HCT116 (cell line): ENCODE results near the gene EVL. TPM values are rescaled to one million over a fixed set of nuclear protein-coding genes. Genes with fewer than 3 reads are reported as not detected.

Source experiments
- ATAC-seq: fragments of 200-7000 bp; cut with Tn5 transposase; 2 replicates; pipeline ENCODE4 v1.9.1; 2020; ENCODE audit warnings: mild to moderate bottlenecking, moderate library complexity
- BruUV-seq: library from RNA; stranded (reverse); fragments of 400-500 nt; replicated peaks from 2 replicates; lab custom pipeline; 2021; lab: Mats Ljungman, UMichigan
- CTCF ChIA-PET: fragments of 300-600 bp; sonication (Branson Sonifier 250); formaldehyde crosslinking; loops from one replicate; lab custom pipeline; 2021; ENCODE audit warnings: antibody characterized with exemption; lab: Charles Lee
- POLR2A ChIA-PET: fragments of 300-600, 350-600 bp; sonication (Branson Sonifier 250); formaldehyde crosslinking; loops from one replicate; lab custom pipeline; 2021; ENCODE audit warnings: antibody characterized with exemption; lab: Charles Lee
- RAD21 ChIA-PET, 2 experiments: fragments of 300-600 bp; sonication (Branson Sonifier 250); formaldehyde crosslinking; loops; one replicate each; lab custom pipeline; 2023; ENCODE audit warnings: low total read pairs in 2 of 2; ENCODE audit not compliant: uncharacterized antibody in 2 of 2, unreplicated experiment in 2 of 2, low non-redundant PET in 1 of 2; lab: Charles Lee
- DNase-seq: peaks from one replicate; pipeline ENCODE4 v3.0.0-alpha.2; 2010; ENCODE audit warnings: low read depth, low spot score
- H2AFZ ChIP-seq: fragments of 200-600 bp; shearing (Covaris generic), sonication (generic); 2 replicates; pipeline ENCODE4 v1.6.1; 2017; ENCODE audit warnings: low read depth, mixed run types, mixed read lengths, antibody characterized with exemption, low read length; ENCODE audit not compliant: poor library complexity, severe bottlenecking
- H3K27ac ChIP-seq: 2 replicates; pipeline ENCODE4 v1.5.1; 2012; ENCODE audit warnings: low read depth, low read length
- H3K27me3 ChIP-seq: fragments of 200-600 bp; sonication (generic); 2 replicates; pipeline ENCODE4 v1.6.1; 2016; ENCODE audit warnings: mixed run types, low read length, mixed read lengths; ENCODE audit not compliant: insufficient read depth
- H3K36me3 ChIP-seq, 2 experiments: fragments of 200-500 bp in 1 of 2; fragments of 200-600 bp in 1 of 2; sonication (Bioruptor generic) in 1 of 2; sonication (generic) in 1 of 2; 2 replicates each; pipeline versions ENCODE4 v1.5.1 to v1.6.1; 2014 to 2016; ENCODE audit warnings: low read length in 2 of 2, inconsistent platforms in 1 of 2, mixed read lengths in 1 of 2, mixed run types in 1 of 2; ENCODE audit not compliant: insufficient read depth in 2 of 2, control insufficient read depth in 1 of 2
- H3K4me1 ChIP-seq, 2 experiments: fragments of 200-600 bp in 1 of 2; sonication (generic) in 1 of 2; 2 replicates each; pipeline versions ENCODE4 v1.5.1 to v1.6.1; 2012 to 2017; ENCODE audit warnings: low read length in 2 of 2, inconsistent platforms in 1 of 2, mild to moderate bottlenecking in 1 of 2, mixed read lengths in 1 of 2, mixed run types in 1 of 2, moderate library complexity in 1 of 2; ENCODE audit not compliant: insufficient read depth in 2 of 2, control insufficient read depth in 1 of 2
- H3K4me2 ChIP-seq: fragments of 200-600 bp; sonication (generic); 2 replicates; pipeline ENCODE4 v1.6.1; 2017; ENCODE audit warnings: mixed run types, low read length, mixed read lengths
- H3K4me3 ChIP-seq, 2 experiments: fragments of 200-600 bp in 1 of 2; sonication (generic) in 1 of 2; replicated peaks in 1 of 2; 2 replicates each; pipeline ENCODE4 v1.5.1; 2011 to 2016; ENCODE audit warnings: low read length in 2 of 2, control low read depth in 1 of 2, low read depth in 1 of 2, mild to moderate bottlenecking in 1 of 2, mixed read lengths in 1 of 2, mixed run types in 1 of 2
- H3K79me2 ChIP-seq: fragments of 200-600 bp; sonication (generic); 2 replicates; pipeline ENCODE4 v1.6.1; 2017; ENCODE audit warnings: mild to moderate bottlenecking, mixed run types, low read length, moderate library complexity, mixed read lengths; ENCODE audit not compliant: insufficient read depth
- H3K9ac ChIP-seq: fragments of 200-600 bp; sonication (generic); 2 replicates; pipeline ENCODE4 v1.6.1; 2016; ENCODE audit warnings: low read length, mixed read lengths
- H3K9me2 ChIP-seq: fragments of 200-600 bp; sonication (generic), shearing (Covaris generic); 2 replicates; pipeline ENCODE4 v1.6.1; 2017; ENCODE audit warnings: mixed run types, mild to moderate bottlenecking, moderate library complexity; ENCODE audit not compliant: insufficient read depth
- H3K9me3 ChIP-seq, 2 experiments: fragments of 200-500 bp in 1 of 2; fragments of 200-600 bp in 1 of 2; sonication (Bioruptor generic) in 1 of 2; sonication (generic) in 1 of 2; 2 replicates each; pipeline ENCODE4 v1.6.1; 2014 to 2017; ENCODE audit warnings: low read length in 2 of 2, mixed read lengths in 2 of 2, inconsistent platforms in 1 of 2, low read depth in 1 of 2, mild to moderate bottlenecking in 1 of 2, mixed run types in 1 of 2, moderate library complexity in 1 of 2; ENCODE audit not compliant: control insufficient read depth in 1 of 2, insufficient read depth in 1 of 2
- H4K20me1 ChIP-seq: fragments of 200-600 bp; sonication (generic), shearing (Covaris generic); 2 replicates; pipeline ENCODE4 v1.6.1; 2017; ENCODE audit warnings: mixed run types, mild to moderate bottlenecking, moderate library complexity; ENCODE audit not compliant: insufficient read depth
- CEBPB ChIP-seq: IDR thresholded peaks from 2 replicates; pipeline ENCODE4 v1.6.1; 2012; ENCODE audit warnings: low read depth
- EGR1 ChIP-seq: IDR thresholded peaks from 2 replicates; pipeline ENCODE4 v1.6.1; 2012; ENCODE audit warnings: low read depth
- EZH2 ChIP-seq: fragments of 200-600 bp; sonication (generic); IDR thresholded peaks from 2 replicates; pipeline ENCODE4 v1.6.1; 2017; ENCODE audit warnings: antibody characterized with exemption, mixed run types
- FOSL1 ChIP-seq: IDR thresholded peaks from 2 replicates; pipeline ENCODE4 v1.6.1; 2012; ENCODE audit warnings: low read depth
- JUND ChIP-seq: IDR thresholded peaks from 2 replicates; pipeline ENCODE4 v1.6.1; 2012
- POLR2A ChIP-seq: IDR thresholded peaks from 2 replicates; pipeline ENCODE4 v1.7.0; 2011; ENCODE audit warnings: borderline replicate concordance; ENCODE audit not compliant: insufficient read depth, insufficient read length; ENCODE audit errors: extremely low read depth
- POLR2AphosphoS5 ChIP-seq: IDR thresholded peaks from 2 replicates; pipeline ENCODE4 v1.6.1; 2011; ENCODE audit warnings: mild to moderate bottlenecking, low read depth, low read length, moderate library complexity
- SIN3A ChIP-seq: IDR thresholded peaks from 2 replicates; pipeline ENCODE4 v1.6.1; 2012; ENCODE audit warnings: low read depth
- SRF ChIP-seq: IDR thresholded peaks from 2 replicates; pipeline ENCODE4 v1.6.1; 2012; ENCODE audit warnings: low read depth
- intact Hi-C: fragments of 100-400 bp; cut with micrococcal nuclease; formaldehyde crosslinking; loops from 2 replicates; pipeline ENCODE4 v1.10.0; 2022
- total RNA-seq: library from RNA; stranded (reverse); gene quantifications from one replicate; pipeline ENCODE4 v1.2.1, GENCODE V29; 2021; ENCODE audit not compliant: unreplicated experiment
- TF ChIP-seq, protein P1 (sequence below), 3 experiments: fragments of 200-600 bp in 1 of 3; sonication (generic) in 1 of 3; IDR thresholded peaks in 2 of 3; conservative IDR thresholded peaks in 1 of 3; 2 replicates each; pipeline ENCODE4 v1.5.1; 2012 to 2017; ENCODE audit warnings: low read depth in 2 of 3, low read length in 2 of 3, antibody characterized with exemption in 1 of 3, borderline replicate concordance in 1 of 3, control low read depth in 1 of 3, mild to moderate bottlenecking in 1 of 3, mixed read lengths in 1 of 3, mixed run types in 1 of 3, moderate library complexity in 1 of 3; ENCODE audit not compliant: insufficient read depth in 1 of 3
- TF ChIP-seq, protein P2 (sequence below): IDR thresholded peaks from 2 replicates; pipeline ENCODE4 v1.6.1; 2011; ENCODE audit warnings: mild to moderate bottlenecking, low read length, moderate library complexity; ENCODE audit not compliant: insufficient replicate concordance; ENCODE audit errors: extremely low read depth
- TF ChIP-seq, protein P3 (sequence below): IDR thresholded peaks from 2 replicates; pipeline ENCODE4 v1.6.1; 2012
- TF ChIP-seq, protein P4 (sequence below): IDR thresholded peaks from 2 replicates; pipeline ENCODE4 v1.6.1; 2012

The EVL gene
- total RNA-seq, 1 experiment from 2014 or later: 19.9 TPM

DNA sequence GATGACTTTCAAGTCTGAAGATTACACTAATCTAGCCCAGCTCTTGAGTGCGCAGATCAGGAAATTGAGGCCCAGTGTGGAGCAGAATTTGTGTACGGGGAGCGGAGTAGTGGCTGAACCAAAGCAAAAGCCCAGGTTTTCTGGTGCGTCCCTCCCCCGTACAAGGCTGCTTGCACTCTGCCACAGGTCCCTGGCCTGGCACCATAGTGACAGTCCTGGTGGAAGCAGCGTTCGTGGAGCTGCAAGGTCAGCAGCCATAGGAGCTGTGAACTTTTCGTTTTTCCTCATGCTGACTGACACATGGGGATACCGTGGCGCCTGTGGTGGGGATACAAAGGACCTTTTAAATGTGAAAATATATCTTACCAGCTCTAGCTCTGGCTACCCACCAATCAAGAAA is 1.7 kb downstream of the EVL start (continued):
- TF ChIP-seq, protein P1, sequence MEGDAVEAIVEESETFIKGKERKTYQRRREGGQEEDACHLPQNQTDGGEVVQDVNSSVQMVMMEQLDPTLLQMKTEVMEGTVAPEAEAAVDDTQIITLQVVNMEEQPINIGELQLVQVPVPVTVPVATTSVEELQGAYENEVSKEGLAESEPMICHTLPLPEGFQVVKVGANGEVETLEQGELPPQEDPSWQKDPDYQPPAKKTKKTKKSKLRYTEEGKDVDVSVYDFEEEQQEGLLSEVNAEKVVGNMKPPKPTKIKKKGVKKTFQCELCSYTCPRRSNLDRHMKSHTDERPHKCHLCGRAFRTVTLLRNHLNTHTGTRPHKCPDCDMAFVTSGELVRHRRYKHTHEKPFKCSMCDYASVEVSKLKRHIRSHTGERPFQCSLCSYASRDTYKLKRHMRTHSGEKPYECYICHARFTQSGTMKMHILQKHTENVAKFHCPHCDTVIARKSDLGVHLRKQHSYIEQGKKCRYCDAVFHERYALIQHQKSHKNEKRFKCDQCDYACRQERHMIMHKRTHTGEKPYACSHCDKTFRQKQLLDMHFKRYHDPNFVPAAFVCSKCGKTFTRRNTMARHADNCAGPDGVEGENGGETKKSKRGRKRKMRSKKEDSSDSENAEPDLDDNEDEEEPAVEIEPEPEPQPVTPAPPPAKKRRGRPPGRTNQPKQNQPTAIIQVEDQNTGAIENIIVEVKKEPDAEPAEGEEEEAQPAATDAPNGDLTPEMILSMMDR (IDR thresholded peaks at IDR 0.05 in 2 of 3, conservative IDR thresholded peaks at IDR 0.05 in 1 of 3; ENCODE audit: borderline replicate concordance in 1 of 3, insufficient read depth in 1 of 3, low read depth in 2 of 3, low read length in 2 of 3): no peak
- TF ChIP-seq FOSL1 (no peak), POLR2AphosphoS5 (no peak), SRF (no peak)

DNA sequence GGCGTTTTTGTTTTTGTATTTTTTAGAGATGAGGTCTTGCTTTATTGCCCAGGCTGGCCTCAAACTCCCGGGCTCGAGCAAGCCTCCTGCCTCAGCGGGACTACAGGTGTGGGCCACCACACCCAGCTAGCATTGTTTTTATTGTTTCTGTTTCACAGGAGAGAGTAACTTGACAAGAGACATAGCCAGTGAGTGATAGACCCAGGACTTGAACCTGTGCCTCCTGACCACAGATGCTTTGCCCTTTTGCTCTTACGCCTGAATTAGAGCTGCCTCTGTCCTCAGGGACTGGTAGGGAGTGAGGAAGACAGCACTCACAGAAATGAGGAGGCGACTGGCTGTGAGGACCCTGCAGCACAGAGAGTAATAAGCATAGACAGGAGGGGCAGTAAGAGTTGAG is 2.3 kb downstream of the EVL start:
- no TSS peak for BruUV-seq
- no peaks in the 10 kb centered on the region for H3K27me3 ChIP-seq
- TF ChIP-seq EGR1 (no peak), CEBPB (no peak), EZH2 (no peak), FOSL1 (no peak), SIN3A (no peak), JUND (no peak), POLR2A (no peak)
- TF ChIP-seq, protein P2, sequence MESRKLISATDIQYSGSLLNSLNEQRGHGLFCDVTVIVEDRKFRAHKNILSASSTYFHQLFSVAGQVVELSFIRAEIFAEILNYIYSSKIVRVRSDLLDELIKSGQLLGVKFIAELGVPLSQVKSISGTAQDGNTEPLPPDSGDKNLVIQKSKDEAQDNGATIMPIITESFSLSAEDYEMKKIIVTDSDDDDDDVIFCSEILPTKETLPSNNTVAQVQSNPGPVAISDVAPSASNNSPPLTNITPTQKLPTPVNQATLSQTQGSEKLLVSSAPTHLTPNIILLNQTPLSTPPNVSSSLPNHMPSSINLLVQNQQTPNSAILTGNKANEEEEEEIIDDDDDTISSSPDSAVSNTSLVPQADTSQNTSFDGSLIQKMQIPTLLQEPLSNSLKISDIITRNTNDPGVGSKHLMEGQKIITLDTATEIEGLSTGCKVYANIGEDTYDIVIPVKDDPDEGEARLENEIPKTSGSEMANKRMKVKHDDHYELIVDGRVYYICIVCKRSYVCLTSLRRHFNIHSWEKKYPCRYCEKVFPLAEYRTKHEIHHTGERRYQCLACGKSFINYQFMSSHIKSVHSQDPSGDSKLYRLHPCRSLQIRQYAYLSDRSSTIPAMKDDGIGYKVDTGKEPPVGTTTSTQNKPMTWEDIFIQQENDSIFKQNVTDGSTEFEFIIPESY: no peak
- TF ChIP-seq, protein P1 (IDR thresholded peaks at IDR 0.05 in 2 of 3, conservative IDR thresholded peaks at IDR 0.05 in 1 of 3; ENCODE audit: borderline replicate concordance in 1 of 3, insufficient read depth in 1 of 3, low read depth in 2 of 3, low read length in 2 of 3): no peak
- TF ChIP-seq, protein P3, sequence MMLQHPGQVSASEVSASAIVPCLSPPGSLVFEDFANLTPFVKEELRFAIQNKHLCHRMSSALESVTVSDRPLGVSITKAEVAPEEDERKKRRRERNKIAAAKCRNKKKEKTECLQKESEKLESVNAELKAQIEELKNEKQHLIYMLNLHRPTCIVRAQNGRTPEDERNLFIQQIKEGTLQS: no peak
- TF ChIP-seq, protein P4, sequence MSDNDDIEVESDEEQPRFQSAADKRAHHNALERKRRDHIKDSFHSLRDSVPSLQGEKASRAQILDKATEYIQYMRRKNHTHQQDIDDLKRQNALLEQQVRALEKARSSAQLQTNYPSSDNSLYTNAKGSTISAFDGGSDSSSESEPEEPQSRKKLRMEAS: no peak
- H2AFZ ChIP-seq: no peak overlapping the region
- ChIA-PET POLR2A (no interaction called here), CTCF (no interaction called here), RAD21 (no interaction called here)
- H3K27ac ChIP-seq: no peak overlapping the region
- no peaks in the 10 kb centered on the region for H4K20me1 ChIP-seq
- no peak overlapping the region for H3K4me3 ChIP-seq
- no peaks in the 10 kb centered on the region for H3K9me3 ChIP-seq
- ATAC-seq: no peak
- no peak overlapping the region for H3K4me2 ChIP-seq
- peaks cover 6 to 17% of the 10 kb centered on the region in 2 experiments for H3K4me1 ChIP-seq
- no peaks in the 10 kb centered on the region for H3K79me2 ChIP-seq
- intact Hi-C loops: no loop called here
- H3K9me2 ChIP-seq: no peaks in the 10 kb centered on the region
- DNase-seq: no peak
- no peak overlapping the region for H3K9ac ChIP-seq
- H3K36me3 ChIP-seq: no peaks in the 10 kb centered on the region
